Measurements from ENCODE around the gene MARF1. TPM values are rescaled to one million over a fixed set of nuclear protein-coding genes. Genes with fewer than 3 reads are reported as not detected.
"Not testable (repeated sequence)": the region's sequence is repeated elsewhere in the genome, so short reads cannot be mapped to it uniquely, and the experiment has no call there.

MARF1 gene
- total RNA-seq, 1 experiment from 2014 or later, result 25.2 TPM

GRCh38 chr16:15586716-15587115, 56.2 kb downstream of the MARF1 start:
- Histone ChIP-seq H3K4me3 (no peak overlapping the region), H3K27me3 (no peaks in the 10 kb centered on the region), H3K27ac (no peak overlapping the region), H3K9me3 (replicated peaks) (peaks cover 8% of the 10 kb centered on the region), H3K36me3 (peaks cover 54% of the 10 kb centered on the region), H3K4me1 (peaks cover 8% of the 10 kb centered on the region)
- DNase-seq, result no peak

GRCh38 chr16:15585956-15586355, 57.0 kb downstream of the MARF1 start:
- peaks cover 4% of the 10 kb centered on the region for H3K4me1 ChIP-seq
- peaks cover 8% of the 10 kb centered on the region for H3K9me3 ChIP-seq (replicated peaks)
- peaks cover 59% of the 10 kb centered on the region for H3K36me3 ChIP-seq
- H3K27me3 ChIP-seq, result no peaks in the 10 kb centered on the region
- DNase-seq, result no peak
- no peak overlapping the region for H3K4me3 ChIP-seq
- H3K27ac ChIP-seq, result no peak overlapping the region

GRCh38 chr16:15583526-15583925, 59.4 kb downstream of the MARF1 start:
- peaks cover 55% of the 10 kb centered on the region for H3K36me3 ChIP-seq
- peaks cover 8% of the 10 kb centered on the region for H3K9me3 ChIP-seq (replicated peaks)
- DNase-seq, result no peak
- no peaks in the 10 kb centered on the region for H3K27me3 ChIP-seq
- no peak overlapping the region for H3K4me3 ChIP-seq
- no peaks in the 10 kb centered on the region for H3K4me1 ChIP-seq
- no peak overlapping the region for H3K27ac ChIP-seq

- Histone ChIP-seq H3K4me3 (no peak overlapping the region), H3K9me3 (replicated peaks) (peaks cover 7% of the 10 kb centered on the region), H3K4me1 (no peaks in the 10 kb centered on the region), H3K36me3 (peaks cover 43% of the 10 kb centered on the region), H3K27ac (no peak overlapping the region), H3K27me3 (no peaks in the 10 kb centered on the region)
- DNase-seq, result no peak
Measured at GRCh38 chr16:15581127-15581815, 61.7 kb downstream of the MARF1 start.

GRCh38 chr16:15578824-15579223, 64.1 kb downstream of the MARF1 start:
- Histone ChIP-seq H3K27me3 (no peaks in the 10 kb centered on the region), H3K4me3 (no peak overlapping the region), H3K4me1 (no peaks in the 10 kb centered on the region), H3K36me3 (peaks cover 28% of the 10 kb centered on the region), H3K9me3 (replicated peaks) (no peaks in the 10 kb centered on the region), H3K27ac (no peak overlapping the region)
- DNase-seq, result no peak

GRCh38 chr16:15576960-15577958, 65.7 kb downstream of the MARF1 start:
- Histone ChIP-seq H3K4me3 (no peak overlapping the region), H3K9me3 (replicated peaks) (no peaks in the 10 kb centered on the region), H3K36me3 (peaks cover 18% of the 10 kb centered on the region), H3K27me3 (no peaks in the 10 kb centered on the region), H3K27ac (no peak overlapping the region), H3K4me1 (no peaks in the 10 kb centered on the region)
- peak; percentile 16 to 28 for DNase-seq

- Histone ChIP-seq H3K27me3 (no peaks in the 10 kb centered on the region), H3K4me1 (no peaks in the 10 kb centered on the region), H3K27ac (no peak overlapping the region), H3K36me3 (peaks cover 8% of the 10 kb centered on the region; the same call in 1 of the 2 replicates), H3K4me3 (no peak overlapping the region), H3K9me3 (replicated peaks) (no peaks in the 10 kb centered on the region)
- no peak for DNase-seq
Measured at GRCh38 chr16:15575293-15576049, 67.5 kb downstream of the MARF1 start.

GRCh38 chr16:15574614-15574948, 68.4 kb downstream of the MARF1 start:
- no peaks in the 10 kb centered on the region for H3K4me1 ChIP-seq
- H3K36me3 ChIP-seq, result peaks cover 8% of the 10 kb centered on the region; the same call in 1 of the 2 replicates
- no peaks in the 10 kb centered on the region for H3K27me3 ChIP-seq
- no peaks in the 10 kb centered on the region for H3K9me3 ChIP-seq (replicated peaks)
- no peak overlapping the region for H3K27ac ChIP-seq
- no peak overlapping the region for H3K4me3 ChIP-seq
- DNase-seq, result no peak

- not testable (repeated sequence) for H3K9me3 ChIP-seq (replicated peaks); H3K4me1 ChIP-seq; H3K4me3 ChIP-seq; H3K27ac ChIP-seq; H3K27me3 ChIP-seq; DNase-seq; H3K36me3 ChIP-seq
Measured at GRCh38 chr16:15573896-15574613, 68.9 kb downstream of the MARF1 start.

GRCh38 chr16:15573274-15573895, 69.6 kb downstream of the MARF1 start:
- no peaks in the 10 kb centered on the region for H3K9me3 ChIP-seq (replicated peaks)
- H3K4me1 ChIP-seq, result no peaks in the 10 kb centered on the region
- H3K27ac ChIP-seq, result no peak overlapping the region
- H3K36me3 ChIP-seq, result peaks cover 16% of the 10 kb centered on the region
- H3K27me3 ChIP-seq, result no peaks in the 10 kb centered on the region
- H3K4me3 ChIP-seq, result no peak overlapping the region
- DNase-seq, result no peak

GRCh38 chr16:15572329-15573001, 70.5 kb downstream of the MARF1 start:
- Histone ChIP-seq H3K27me3 (no peaks in the 10 kb centered on the region), H3K4me3 (no peak overlapping the region), H3K4me1 (no peaks in the 10 kb centered on the region), H3K9me3 (replicated peaks) (no peaks in the 10 kb centered on the region), H3K27ac (no peak overlapping the region), H3K36me3 (peaks cover 22% of the 10 kb centered on the region)
- no peak for DNase-seq

GRCh38 chr16:15571557-15571956, 71.4 kb downstream of the MARF1 start:
- H3K4me1 ChIP-seq, result no peaks in the 10 kb centered on the region
- no peak overlapping the region for H3K4me3 ChIP-seq
- peaks cover 19% of the 10 kb centered on the region for H3K36me3 ChIP-seq
- DNase-seq, result no peak
- no peaks in the 10 kb centered on the region for H3K27me3 ChIP-seq
- H3K9me3 ChIP-seq (replicated peaks), result no peaks in the 10 kb centered on the region
- no peak overlapping the region for H3K27ac ChIP-seq

- not testable (repeated sequence) for H3K9me3 ChIP-seq (replicated peaks); H3K4me3 ChIP-seq; H3K27me3 ChIP-seq; DNase-seq; H3K27ac ChIP-seq; H3K4me1 ChIP-seq
- peaks cover 19% of the 10 kb centered on the region for H3K36me3 ChIP-seq
Measured at GRCh38 chr16:15570666-15571065, 72.3 kb downstream of the MARF1 start.

All from SJCRH30 (cell line).